SK-N-SH (cell line): Measurements from ENCODE around the gene CDK8. TPM values are rescaled to one million over a fixed set of nuclear protein-coding genes. Genes with fewer than 3 reads are reported as not detected.

ENCODE experiments used
- CTCF ChIA-PET: fragments of 300-600, 350-600 bp; formaldehyde crosslinking; extraction: SDS; loops from one replicate; lab custom pipeline; 2021; lab: Yijun Ruan, JAX
- POLR2A ChIA-PET: fragments of 350-600 bp; sonication (Branson Sonifier 250); formaldehyde crosslinking; extraction: SDS; loops from one replicate; lab custom pipeline; 2020; ENCODE audit warnings: antibody characterized with exemption, inconsistent platforms; lab: Yijun Ruan, JAX
- DNase-seq: peaks from one replicate; pipeline ENCODE4 v3.0.0; 2012
- H2AFZ ChIP-seq: fragments of 200-600 bp; sonication (generic); 2 replicates; pipeline ENCODE4 v1.8.1; 2016; ENCODE audit warnings: antibody characterized with exemption, mild to moderate bottlenecking, low read depth
- H3F3A ChIP-seq: fragments of 200-600 bp; sonication (generic); replicated peaks from 2 replicates; pipeline ENCODE3; 2016; ENCODE audit warnings: antibody characterized with exemption, mild to moderate bottlenecking; ENCODE audit not compliant: insufficient read depth
- H3K27ac ChIP-seq, 2 experiments: fragments of 200-500 bp in 1 of 2; fragments of 200-600 bp in 1 of 2; sonication (Bioruptor generic) in 1 of 2; sonication (generic), shearing (Covaris generic) in 1 of 2; 2 replicates each; pipeline versions ENCODE4 v1.5.1 to v1.6.1; 2014 to 2016; ENCODE audit warnings: low read depth in 2 of 2, inconsistent platforms in 1 of 2, low read length in 1 of 2, mild to moderate bottlenecking in 1 of 2, mixed read lengths in 1 of 2
- H3K27me3 ChIP-seq: fragments of 200-600 bp; sonication (generic), shearing (Covaris generic); 2 replicates; pipeline ENCODE4 v1.6.1; 2016; ENCODE audit warnings: mixed run types; ENCODE audit not compliant: insufficient read depth
- H3K36me3 ChIP-seq, 2 experiments: fragments of 200-500 bp in 1 of 2; fragments of 200-600 bp in 1 of 2; sonication (Bioruptor generic) in 1 of 2; sonication (generic) in 1 of 2; replicated peaks in 1 of 2; 2 replicates each; pipeline versions ENCODE3 to v1.5.1; 2014 to 2016; ENCODE audit warnings: low read length in 1 of 2, mild to moderate bottlenecking in 1 of 2; ENCODE audit not compliant: insufficient read depth in 2 of 2, control insufficient read depth in 1 of 2
- H3K4me1 ChIP-seq, 2 experiments: fragments of 200-500 bp in 1 of 2; fragments of 200-600 bp in 1 of 2; sonication (Bioruptor generic) in 1 of 2; sonication (generic), shearing (Covaris generic) in 1 of 2; 2 replicates each; pipeline versions ENCODE4 v1.5.1 to v1.6.1; 2014 to 2016; ENCODE audit warnings: low read depth in 1 of 2, low read length in 1 of 2, mixed run types in 1 of 2; ENCODE audit not compliant: insufficient read depth in 2 of 2, control insufficient read depth in 1 of 2
- H3K4me2 ChIP-seq: fragments of 200-600 bp; sonication (generic), shearing (Covaris generic); 2 replicates; pipeline ENCODE4 v1.6.1; 2017; ENCODE audit warnings: mixed run types
- H3K4me3 ChIP-seq, 2 experiments: fragments of 200-500 bp in 1 of 2; fragments of 200-600 bp in 1 of 2; sonication (Bioruptor generic) in 1 of 2; sonication (generic), shearing (Covaris generic) in 1 of 2; 2 replicates each; pipeline versions ENCODE4 v1.5.1 to v1.8.1; 2014 to 2016; ENCODE audit warnings: low read depth in 2 of 2, inconsistent platforms in 1 of 2, low read length in 1 of 2, mild to moderate bottlenecking in 1 of 2, mixed read lengths in 1 of 2, moderate library complexity in 1 of 2
- H3K79me2 ChIP-seq: fragments of 200-600 bp; sonication (generic); 2 replicates; pipeline ENCODE4 v1.8.1; 2017; ENCODE audit warnings: mild to moderate bottlenecking; ENCODE audit not compliant: insufficient read depth
- H3K9ac ChIP-seq: fragments of 200-600 bp; sonication (generic); 2 replicates; pipeline ENCODE4 v1.6.1; 2017; ENCODE audit warnings: mixed run types
- H3K9me2 ChIP-seq: fragments of 200-600 bp; sonication (generic); 2 replicates; pipeline ENCODE4 v1.6.1; 2017; ENCODE audit warnings: mixed run types
- H3K9me3 ChIP-seq: fragments of 200-600 bp; sonication (generic); 2 replicates; pipeline ENCODE4 v1.6.1; 2017; ENCODE audit warnings: mixed run types, mild to moderate bottlenecking, moderate library complexity
- H4K20me1 ChIP-seq: fragments of 200-600 bp; sonication (generic); 2 replicates; pipeline ENCODE4 v1.6.1; 2017; ENCODE audit warnings: mild to moderate bottlenecking, mixed run types; ENCODE audit not compliant: insufficient read depth
- CHD2 ChIP-seq: fragments of 150-350 bp; IDR thresholded peaks from 2 replicates; pipeline ENCODE4 v1.6.1; 2018; ENCODE audit warnings: low read length; ENCODE audit not compliant: partially characterized antibody
- CTCF ChIP-seq: fragments of 200-600 bp; sonication (generic); IDR thresholded peaks from 2 replicates; pipeline ENCODE4 v1.6.1; 2017; ENCODE audit warnings: antibody characterized with exemption, mild to moderate bottlenecking, moderate library complexity
- FOSL2 ChIP-seq: IDR thresholded peaks from 2 replicates; pipeline ENCODE4 v1.4.0; 2012; ENCODE audit warnings: low read depth, mild to moderate bottlenecking, moderate library complexity, borderline replicate concordance
- FOXJ3 ChIP-seq: sonication (generic); formaldehyde crosslinking; IDR thresholded peaks from 2 replicates; pipeline ENCODE4 v1.5.1; 2020; ENCODE audit warnings: mild to moderate bottlenecking, missing genetic modification reagents
- FOXM1 ChIP-seq: IDR thresholded peaks from 2 replicates; pipeline ENCODE4 v1.4.0; 2012; ENCODE audit warnings: low read depth, mild to moderate bottlenecking
- GABPA ChIP-seq: IDR thresholded peaks from 2 replicates; pipeline ENCODE4 v1.4.0; 2012; ENCODE audit warnings: low read depth, mild to moderate bottlenecking
- JUND ChIP-seq: IDR thresholded peaks from 2 replicates; pipeline ENCODE4 v1.4.0; 2012
- MXI1 ChIP-seq: IDR thresholded peaks from 2 replicates; pipeline ENCODE4 v1.6.1; 2012; ENCODE audit warnings: mild to moderate bottlenecking, low read depth, low read length, improper control_type of control experiment
- NFIC ChIP-seq: IDR thresholded peaks from 2 replicates; pipeline ENCODE4 v1.4.0; 2012; ENCODE audit warnings: borderline replicate concordance
- NRF1 ChIP-seq: IDR thresholded peaks from 2 replicates; pipeline ENCODE4 v1.6.1; 2012; ENCODE audit warnings: low read depth, mild to moderate bottlenecking, low read length
- RCOR1 ChIP-seq: fragments of 150-350 bp; IDR thresholded peaks from 2 replicates; pipeline ENCODE4 v1.6.1; 2017; ENCODE audit warnings: antibody characterized with exemption, low read length
- RFX5 ChIP-seq: IDR thresholded peaks from 2 replicates; pipeline ENCODE4 v1.6.1; 2012; ENCODE audit warnings: mild to moderate bottlenecking, improper control_type of control experiment, low read length
- RXRA ChIP-seq: IDR thresholded peaks from 2 replicates; pipeline ENCODE4 v1.4.0; 2012; ENCODE audit warnings: low read depth, mild to moderate bottlenecking, borderline replicate concordance
- SIN3A ChIP-seq: IDR thresholded peaks from 2 replicates; pipeline ENCODE4 v1.6.1; 2012; ENCODE audit warnings: low read depth, mild to moderate bottlenecking, low read length, moderate library complexity, borderline replicate concordance
- SMC3 ChIP-seq: IDR thresholded peaks from 2 replicates; pipeline ENCODE4 v1.6.1; 2012; ENCODE audit warnings: low read depth, low read length, improper control_type of control experiment
- TAF1 ChIP-seq: IDR thresholded peaks from 2 replicates; pipeline ENCODE4 v1.6.1; 2012; ENCODE audit warnings: low read depth, mild to moderate bottlenecking, low read length, moderate library complexity, borderline replicate concordance
- TCF12 ChIP-seq: IDR thresholded peaks from 2 replicates; pipeline ENCODE4 v1.4.0; 2012
- TEAD4 ChIP-seq: IDR thresholded peaks from 2 replicates; pipeline ENCODE4 v1.4.0; 2012; ENCODE audit warnings: mild to moderate bottlenecking, borderline replicate concordance; ENCODE audit not compliant: insufficient read depth
- USF1 ChIP-seq: IDR thresholded peaks from 2 replicates; pipeline ENCODE4 v1.4.0; 2012; ENCODE audit warnings: low read depth, borderline replicate concordance
- USF2 ChIP-seq: fragments of 150-350 bp; IDR thresholded peaks from 2 replicates; pipeline ENCODE4 v1.6.1; 2017; ENCODE audit warnings: antibody characterized with exemption, low read length, low read depth, borderline replicate concordance
- YY1 ChIP-seq: IDR thresholded peaks from 2 replicates; pipeline ENCODE4 v1.4.0; 2012; ENCODE audit warnings: low read depth, mild to moderate bottlenecking
- WGBS: methylation state at CpG from one replicate; pipeline ENCODE4 v1.1.6; 2017; ENCODE audit warnings: low lambda C conversion rate; 5-methylcytosine and 5-hydroxymethylcytosine counted together
- polyA plus RNA-seq, 3 experiments: library from polyadenylated mRNA; depleted of rRNA; stranded (reverse); fragments of >200 nt; gene quantifications; 2 replicates each; pipeline ENCODE4 v1.2.3, GENCODE V29; 2012

CDK8 gene
- polyA plus RNA-seq, 1 of the 3 experiments (the other 2 are of a cell fraction): 10.1 TPM

- Histone ChIP-seq H3K27me3 (no peaks in the 10 kb centered on the region), H3K9me2 (no peaks in the 10 kb centered on the region)
- WGBS: 47% methylated on average over 3 of the region's 3 CpGs
- no peak for TF ChIP-seq GABPA
- TF ChIP-seq NRF1: no peak
- no peak for TF ChIP-seq TCF12
- TF ChIP-seq SIN3A: no peak
- no peak for TF ChIP-seq TAF1
- TF ChIP-seq USF1: no peak
- TF ChIP-seq CHD2: no peak
- TF ChIP-seq MXI1: no peak
- no peak for TF ChIP-seq RXRA
- no peak for TF ChIP-seq SMC3
- TF ChIP-seq RCOR1: no peak
- TF ChIP-seq FOSL2: no peak
- no peak for TF ChIP-seq TEAD4
- TF ChIP-seq FOXJ3 (CRISPR knock-in tag): no peak
- TF ChIP-seq, all 33 proteins: peak for 0
- Histone ChIP-seq H3K4me1 (no peaks in the 10 kb centered on the region), H4K20me1 (no peaks in the 10 kb centered on the region), H3K36me3 (no peaks in the 10 kb centered on the region), H3K9ac (no peak overlapping the region), H3K9me3 (peaks cover 3% of the 10 kb centered on the region), H3K27ac (no peak overlapping the region), H2AFZ (no peak overlapping the region), H3K4me2 (no peak overlapping the region), H3F3A (no peaks in the 10 kb centered on the region), H3K79me2 (no peaks in the 10 kb centered on the region), H3K4me3 (no peak overlapping the region)
- ChIA-PET POLR2A (no interaction called here), CTCF (interaction anchor here (0.7 kb wide), 1 partner anchor 14 kb away, joined by 3 read pairs; no protein-coding TSS in a partner anchor)
- no peak for DNase-seq
Observed at GRCh38 chr13:26247608-26248007, 6.3 kb upstream of the CDK8 start.

- H4K20me1 ChIP-seq: no peaks in the 10 kb centered on the region
- H3K4me1 ChIP-seq: no peaks in the 10 kb centered on the region; a peak in 1 of 4 replicates
- no peak overlapping the region for H3K27ac ChIP-seq
- no peak overlapping the region for H3K9ac ChIP-seq
- H3K9me3 ChIP-seq: no peaks in the 10 kb centered on the region
- DNase-seq: no peak
- no peaks in the 10 kb centered on the region for H3K79me2 ChIP-seq
- H3K27me3 ChIP-seq: no peaks in the 10 kb centered on the region
- POLR2A ChIA-PET: no interaction called here
- no peak overlapping the region for H3K4me2 ChIP-seq
- H3K4me3 ChIP-seq: no peak overlapping the region
- H2AFZ ChIP-seq: no peak overlapping the region
- H3K36me3 ChIP-seq: no peaks in the 10 kb centered on the region
- H3F3A ChIP-seq: no peaks in the 10 kb centered on the region
- H3K9me2 ChIP-seq: no peaks in the 10 kb centered on the region
- CTCF ChIA-PET: no interaction called here
- no peak for TF ChIP-seq FOXM1
- TF ChIP-seq SIN3A: no peak
- no peak for TF ChIP-seq SMC3
- no peak for TF ChIP-seq RXRA
- TF ChIP-seq JUND: no peak
- no peak for TF ChIP-seq RCOR1
- TF ChIP-seq RFX5: no peak
- no peak for TF ChIP-seq CHD2
- no peak for TF ChIP-seq FOXJ3 (CRISPR knock-in tag)
- TF ChIP-seq MXI1: no peak
- TF ChIP-seq USF1: no peak
- no peak for TF ChIP-seq CTCF
- no peak for TF ChIP-seq NRF1
- TF ChIP-seq TEAD4: no peak
- no peak for TF ChIP-seq YY1
- TF ChIP-seq TAF1: no peak
- TF ChIP-seq USF2: no peak
- no peak for TF ChIP-seq NFIC
Observed at GRCh38 chr13:26249551-26249950, 4.4 kb upstream of the CDK8 start.
